Ishikawa (cell line): Measurements from ENCODE around the gene NPLOC4.

Source experiments
- CEBPB ChIP-seq: IDR thresholded peaks from 2 replicates; pipeline ENCODE4 v1.6.1; 2012
- CREB1 ChIP-seq: IDR thresholded peaks from 2 replicates; pipeline ENCODE4 v1.6.1; 2012; ENCODE audit warnings: low read depth
- EGR1 ChIP-seq: IDR thresholded peaks from 2 replicates; pipeline ENCODE4 v1.6.1; 2012
- EP300 ChIP-seq: IDR thresholded peaks from 2 replicates; pipeline ENCODE4 v1.6.1; 2012; ENCODE audit warnings: borderline replicate concordance
- FOXM1 ChIP-seq: IDR thresholded peaks from 2 replicates; pipeline ENCODE4 v1.6.1; 2012; ENCODE audit warnings: low read depth, borderline replicate concordance
- NFIC ChIP-seq: IDR thresholded peaks from 2 replicates; pipeline ENCODE4 v1.6.1; 2012
- RAD21 ChIP-seq: IDR thresholded peaks from 2 replicates; pipeline ENCODE4 v1.6.1; 2012; ENCODE audit warnings: low read depth
- TAF1 ChIP-seq: IDR thresholded peaks from 2 replicates; pipeline ENCODE4 v1.6.1; 2012; ENCODE audit warnings: low read depth, mild to moderate bottlenecking
- TCF12 ChIP-seq: IDR thresholded peaks from 2 replicates; pipeline ENCODE4 v1.6.1; 2012; ENCODE audit warnings: low read depth
- TEAD4 ChIP-seq: IDR thresholded peaks from 2 replicates; pipeline ENCODE4 v1.6.1; 2012
- USF1 ChIP-seq: IDR thresholded peaks from 2 replicates; pipeline ENCODE4 v1.6.1; 2012
- YY1 ChIP-seq: IDR thresholded peaks from 2 replicates; pipeline ENCODE4 v1.6.1; 2012; ENCODE audit warnings: low read depth
- ZBTB7A ChIP-seq: IDR thresholded peaks from 2 replicates; pipeline ENCODE4 v1.6.1; 2012; ENCODE audit warnings: low read depth
- TF ChIP-seq, protein P1 (sequence below): IDR thresholded peaks from 2 replicates; pipeline ENCODE4 v1.6.1; 2012; ENCODE audit warnings: low read depth, mild to moderate bottlenecking
- TF ChIP-seq, protein P2 (sequence below): IDR thresholded peaks from 2 replicates; pipeline ENCODE4 v1.6.1; 2012

Gene NPLOC4

DNA sequence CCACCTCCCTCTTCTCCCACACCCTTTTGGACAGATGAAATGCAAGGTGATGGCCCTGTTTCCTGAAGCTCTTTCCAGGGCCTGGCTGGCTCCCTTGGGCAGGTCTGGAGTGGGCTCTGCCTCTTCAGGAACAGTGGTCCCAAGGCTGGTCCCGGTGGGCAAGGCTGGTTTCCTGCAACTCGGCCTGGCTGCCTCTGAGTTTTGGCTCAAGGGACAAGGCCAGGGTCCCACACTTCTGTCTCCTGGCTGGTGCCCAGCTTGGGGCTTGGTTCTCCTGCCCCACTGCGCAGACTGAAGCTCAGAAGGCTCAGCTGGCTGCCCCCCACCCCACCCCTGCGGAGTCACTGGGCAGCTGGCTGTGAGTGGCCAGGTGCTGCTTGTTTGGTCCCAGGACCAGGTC is 120.5 kb downstream of the NPLOC4 start:
- TF ChIP-seq EP300, result no peak
- no peak for TF ChIP-seq EGR1
- no peak for TF ChIP-seq CREB1
- no peak for TF ChIP-seq ZBTB7A
- no peak for TF ChIP-seq YY1
- no peak for TF ChIP-seq CEBPB

DNA sequence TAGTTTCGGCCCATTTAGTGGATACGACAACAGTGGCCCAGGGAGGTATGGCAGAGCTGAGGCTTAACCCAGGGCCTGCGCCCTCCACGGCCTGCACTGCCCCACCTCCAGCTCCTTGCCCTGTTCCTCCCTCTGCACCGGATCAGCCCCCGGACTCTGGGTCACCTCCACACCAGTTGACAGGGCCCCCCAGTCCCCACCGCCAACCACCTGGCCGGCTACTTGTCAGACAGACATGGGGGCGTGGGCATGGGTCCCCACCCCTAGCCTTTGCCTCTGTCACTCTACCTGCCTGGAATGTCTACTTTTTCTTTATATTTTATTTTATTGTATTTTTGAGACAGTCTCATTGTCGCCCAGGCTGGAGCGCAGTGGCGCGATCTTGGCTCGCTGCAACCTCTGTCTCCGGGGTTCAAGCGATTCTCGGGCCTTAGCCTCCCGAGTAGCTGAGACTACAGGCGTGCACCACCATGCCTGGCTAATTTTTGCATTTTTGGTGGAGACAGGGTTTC is 121.3 kb downstream of the NPLOC4 start:
- TF ChIP-seq FOXM1, result no peak
- TF ChIP-seq ZBTB7A, result no peak
- no peak for TF ChIP-seq USF1
- TF ChIP-seq, protein P1, sequence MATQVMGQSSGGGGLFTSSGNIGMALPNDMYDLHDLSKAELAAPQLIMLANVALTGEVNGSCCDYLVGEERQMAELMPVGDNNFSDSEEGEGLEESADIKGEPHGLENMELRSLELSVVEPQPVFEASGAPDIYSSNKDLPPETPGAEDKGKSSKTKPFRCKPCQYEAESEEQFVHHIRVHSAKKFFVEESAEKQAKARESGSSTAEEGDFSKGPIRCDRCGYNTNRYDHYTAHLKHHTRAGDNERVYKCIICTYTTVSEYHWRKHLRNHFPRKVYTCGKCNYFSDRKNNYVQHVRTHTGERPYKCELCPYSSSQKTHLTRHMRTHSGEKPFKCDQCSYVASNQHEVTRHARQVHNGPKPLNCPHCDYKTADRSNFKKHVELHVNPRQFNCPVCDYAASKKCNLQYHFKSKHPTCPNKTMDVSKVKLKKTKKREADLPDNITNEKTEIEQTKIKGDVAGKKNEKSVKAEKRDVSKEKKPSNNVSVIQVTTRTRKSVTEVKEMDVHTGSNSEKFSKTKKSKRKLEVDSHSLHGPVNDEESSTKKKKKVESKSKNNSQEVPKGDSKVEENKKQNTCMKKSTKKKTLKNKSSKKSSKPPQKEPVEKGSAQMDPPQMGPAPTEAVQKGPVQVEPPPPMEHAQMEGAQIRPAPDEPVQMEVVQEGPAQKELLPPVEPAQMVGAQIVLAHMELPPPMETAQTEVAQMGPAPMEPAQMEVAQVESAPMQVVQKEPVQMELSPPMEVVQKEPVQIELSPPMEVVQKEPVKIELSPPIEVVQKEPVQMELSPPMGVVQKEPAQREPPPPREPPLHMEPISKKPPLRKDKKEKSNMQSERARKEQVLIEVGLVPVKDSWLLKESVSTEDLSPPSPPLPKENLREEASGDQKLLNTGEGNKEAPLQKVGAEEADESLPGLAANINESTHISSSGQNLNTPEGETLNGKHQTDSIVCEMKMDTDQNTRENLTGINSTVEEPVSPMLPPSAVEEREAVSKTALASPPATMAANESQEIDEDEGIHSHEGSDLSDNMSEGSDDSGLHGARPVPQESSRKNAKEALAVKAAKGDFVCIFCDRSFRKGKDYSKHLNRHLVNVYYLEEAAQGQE, result no peak
- TF ChIP-seq, protein P2, sequence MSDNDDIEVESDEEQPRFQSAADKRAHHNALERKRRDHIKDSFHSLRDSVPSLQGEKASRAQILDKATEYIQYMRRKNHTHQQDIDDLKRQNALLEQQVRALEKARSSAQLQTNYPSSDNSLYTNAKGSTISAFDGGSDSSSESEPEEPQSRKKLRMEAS, result no peak
- no peak for TF ChIP-seq EP300
- no peak for TF ChIP-seq TEAD4

GRCh38 chr17:81514739-81515529 is 122.0 kb downstream of the NPLOC4 start:
- TF ChIP-seq YY1, result peak; percentile 73
- TF ChIP-seq CEBPB, result no peak
- TF ChIP-seq ZBTB7A, result no peak
- no peak for TF ChIP-seq TAF1
- TF ChIP-seq, protein P1, result no peak
- TF ChIP-seq FOXM1, result no peak
- TF ChIP-seq USF1, result no peak; the same call in 1 of the 2 replicates
- TF ChIP-seq, protein P2, result peak; percentile 48
- TF ChIP-seq TCF12, result no peak; the same call in 1 of the 2 replicates
- no peak for TF ChIP-seq RAD21
- no peak for TF ChIP-seq CREB1
- 0 out of 2 replicates have a peak, but pooled peaks have one; percentile 0 for TF ChIP-seq EGR1
- no peak for TF ChIP-seq NFIC
- TF ChIP-seq TEAD4, result no peak
- peak; percentile 30; the same call in 1 of the 2 replicates for TF ChIP-seq EP300

DNA sequence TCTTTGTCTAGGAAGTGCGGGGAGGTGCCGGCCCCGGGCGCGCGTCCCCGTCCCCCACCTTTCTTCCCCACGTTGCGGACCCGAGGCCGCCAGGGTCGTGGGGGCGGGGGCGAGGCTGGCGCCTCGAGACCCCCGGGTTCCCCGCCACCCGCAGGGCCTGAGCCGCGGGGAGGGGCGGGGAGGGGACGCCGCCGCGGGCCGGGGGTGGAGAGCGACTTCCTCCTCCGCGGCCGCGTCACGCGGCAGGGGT is 122.5 kb downstream of the NPLOC4 start:
- TF ChIP-seq ZBTB7A (0 out of 2 replicates have a peak, but pooled peaks have one; percentile 8), TAF1 (no peak), YY1 (no peak), TEAD4 (no peak), TCF12 (no peak), USF1 (0 out of 2 replicates have a peak, but pooled peaks have one; percentile 38), CEBPB (no peak), RAD21 (no peak), EP300 (no peak), CREB1 (no peak), FOXM1 (no peak), EGR1 (0 out of 2 replicates have a peak, but pooled peaks have one; percentile 7)
- TF ChIP-seq, protein P2, result 0 out of 2 replicates have a peak, but pooled peaks have one; percentile 4
- TF ChIP-seq, protein P1, result no peak
